ENCODE measurements around the gene C1orf21.

C1orf21 gene

GRCh38 chr1:184535191-184535970 lies 148.6 kb downstream of the C1orf21 start:
- TF ChIP-seq CTCF (IDR thresholded peaks at IDR 0.05; ENCODE audit: low read depth, low read length, missing control alignments), result no peak
- no peaks in the 10 kb centered on the region for H3K36me3 ChIP-seq (replicated peaks)
- no peak overlapping the region for H3K4me3 ChIP-seq (ENCODE audit: low read depth, low read length)
- H3K27me3 ChIP-seq (replicated peaks), result no peaks in the 10 kb centered on the region
- H3K27ac ChIP-seq, result no peak overlapping the region
- no peak for DNase-seq
- in situ Hi-C loops (cut with HindIII; ENCODE audit: low pct_ligation_motif_present, low sequenced_read_pairs), result no loop called here

- no peak for TF ChIP-seq CTCF (IDR thresholded peaks at IDR 0.05; ENCODE audit: low read depth, low read length, missing control alignments)
- DNase-seq, result no peak
- Histone ChIP-seq H3K36me3 (replicated peaks) (no peaks in the 10 kb centered on the region), H3K27ac (no peak overlapping the region), H3K27me3 (replicated peaks) (no peaks in the 10 kb centered on the region), H3K4me3 (ENCODE audit: low read depth, low read length) (no peak overlapping the region)
- in situ Hi-C loops (cut with HindIII; ENCODE audit: low pct_ligation_motif_present, low sequenced_read_pairs), result no loop called here
Measured at GRCh38 chr1:184536246-184536985, 149.6 kb downstream of the C1orf21 start.

GRCh38 chr1:184539580-184539979 lies 152.8 kb downstream of the C1orf21 start:
- Histone ChIP-seq H3K4me3 (ENCODE audit: low read depth, low read length) (no peak overlapping the region), H3K36me3 (replicated peaks) (no peaks in the 10 kb centered on the region), H3K27me3 (replicated peaks) (no peaks in the 10 kb centered on the region), H3K27ac (no peak overlapping the region)
- no peak for DNase-seq
- in situ Hi-C loops (cut with HindIII; ENCODE audit: low pct_ligation_motif_present, low sequenced_read_pairs), result no loop called here
- no peak for TF ChIP-seq CTCF (IDR thresholded peaks at IDR 0.05; ENCODE audit: low read depth, low read length, missing control alignments)

GRCh38 chr1:184541537-184542152 lies 154.8 kb downstream of the C1orf21 start:
- in situ Hi-C loops (cut with HindIII; ENCODE audit: low pct_ligation_motif_present, low sequenced_read_pairs), result no loop called here
- no peaks in the 10 kb centered on the region for H3K36me3 ChIP-seq (replicated peaks)
- no peak overlapping the region for H3K27ac ChIP-seq
- DNase-seq, result no peak
- TF ChIP-seq CTCF (IDR thresholded peaks at IDR 0.05; ENCODE audit: low read depth, low read length, missing control alignments), result no peak
- no peak overlapping the region for H3K4me3 ChIP-seq (ENCODE audit: low read depth, low read length)
- no peaks in the 10 kb centered on the region for H3K27me3 ChIP-seq (replicated peaks)

- in situ Hi-C loops (cut with HindIII; ENCODE audit: low pct_ligation_motif_present, low sequenced_read_pairs), result no loop called here
- Histone ChIP-seq H3K36me3 (replicated peaks) (no peaks in the 10 kb centered on the region), H3K27ac (no peak overlapping the region)
Measured at GRCh38 chr1:184542291-184542690, 155.5 kb downstream of the C1orf21 start.

More at GRCh38 chr1:184542291-184542690, 155.5 kb downstream of the C1orf21 start:
- TF ChIP-seq CTCF (IDR thresholded peaks at IDR 0.05; ENCODE audit: low read depth, low read length, missing control alignments), result no peak
- no peaks in the 10 kb centered on the region for H3K27me3 ChIP-seq (replicated peaks)
- no peak overlapping the region for H3K4me3 ChIP-seq (ENCODE audit: low read depth, low read length)
- no peak for DNase-seq

All from brain microvascular endothelial cell (primary cell).